NCI-H345 treated with DMSO at 0.1 percent for 48 hours (cell line): ENCODE data around the gene ERFL.

ENCODE experiments used
- DNase-seq: peaks from one replicate; lab custom pipeline; 2025; ENCODE audit not compliant: unreplicated experiment; lab: John Stamatoyannopoulos, UW

ERFL gene

GRCh38 chr19:41861116-41861768 lies 67.0 kb downstream of the ERFL start:
- DNase-seq: no peak

- DNase-seq: no peak
These were observed 67.7 kb downstream of the ERFL start for GRCh38 chr19:41860419-41861115.

GRCh38 chr19:41859618-41860418 lies 68.4 kb downstream of the ERFL start, which contains the start of gene RPS19:
Gene RPS19, plus strand, starts transcription at chr19:41860255. Its CDS starts 520 bp downstream, at chr19:41860775.
- DNase-seq: peak; percentile 84

GRCh38 chr19:41859213-41859617 lies 69.0 kb downstream of the ERFL start:
- DNase-seq: no peak
